ENCODE measurements around the gene TOP3A.
"Not testable (repeated sequence)": the region's sequence is repeated elsewhere in the genome, so short reads cannot be mapped to it uniquely, and the experiment has no call there.

Gene TOP3A

DNA sequence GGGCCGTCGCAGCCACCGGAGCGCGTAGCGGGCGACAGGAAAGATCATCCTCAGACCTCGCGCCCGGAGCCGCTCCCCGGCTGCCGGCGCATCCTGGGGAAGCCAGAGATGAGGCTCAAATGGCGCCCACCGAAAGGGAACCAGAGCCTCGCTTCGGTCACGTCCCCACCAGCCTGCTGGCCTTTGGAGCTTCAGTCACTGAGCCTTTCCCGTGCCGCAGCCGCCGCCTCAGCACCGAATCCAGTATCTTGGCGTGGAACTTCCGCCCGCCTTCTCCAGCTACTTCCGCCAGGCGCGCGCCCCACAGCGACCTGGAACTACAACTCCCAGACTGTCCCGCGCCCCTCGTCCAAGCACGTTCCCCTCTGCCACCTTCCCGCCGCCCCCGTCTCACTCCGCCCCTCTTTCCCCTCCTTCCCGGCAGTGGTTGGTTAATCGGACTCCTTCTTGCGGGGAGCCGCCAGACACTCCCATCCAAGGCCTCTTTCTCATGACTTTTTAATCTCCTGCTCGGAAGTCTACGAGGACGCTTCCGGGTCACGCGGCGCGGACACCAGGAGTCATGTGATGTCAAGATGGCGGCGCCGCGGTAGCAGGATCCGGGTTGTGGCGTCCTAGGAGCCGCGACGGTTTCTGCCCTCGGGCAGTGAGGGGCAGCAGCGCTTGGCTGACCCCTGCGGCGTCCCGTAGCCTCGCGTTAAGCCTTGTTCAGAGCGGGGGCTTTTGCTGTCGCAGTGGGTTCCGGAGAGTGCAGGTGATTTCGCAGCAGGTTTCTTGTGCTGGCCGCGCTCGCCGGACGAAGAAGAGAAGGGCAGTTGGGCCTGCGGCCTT, at the start of gene TOP3A, which contains the start of gene SMCR8:
TSS of gene TOP3A (minus strand) at position 264 of the 831 bp plus-strand sequence. CDS start at position 48, 216 bp downstream.
TSS of gene SMCR8 (plus strand) at position 563 of the 831 bp plus-strand sequence. CDS start 497 bp downstream, outside the sequence.
- peak; percentile 92 for DNase-seq

- no peak for DNase-seq
These were observed 49.4 kb upstream of the TOP3A start for GRCh38 chr17:18364166-18364565.

GRCh38 chr17:18363101-18364049, 48.6 kb upstream of the TOP3A start, which contains the start of gene SHMT1:
Gene SHMT1 (minus strand): TSS chr17:18363550. CDS start chr17:18355981, 7,569 bp downstream.
- peak; percentile 80 for DNase-seq

DNA sequence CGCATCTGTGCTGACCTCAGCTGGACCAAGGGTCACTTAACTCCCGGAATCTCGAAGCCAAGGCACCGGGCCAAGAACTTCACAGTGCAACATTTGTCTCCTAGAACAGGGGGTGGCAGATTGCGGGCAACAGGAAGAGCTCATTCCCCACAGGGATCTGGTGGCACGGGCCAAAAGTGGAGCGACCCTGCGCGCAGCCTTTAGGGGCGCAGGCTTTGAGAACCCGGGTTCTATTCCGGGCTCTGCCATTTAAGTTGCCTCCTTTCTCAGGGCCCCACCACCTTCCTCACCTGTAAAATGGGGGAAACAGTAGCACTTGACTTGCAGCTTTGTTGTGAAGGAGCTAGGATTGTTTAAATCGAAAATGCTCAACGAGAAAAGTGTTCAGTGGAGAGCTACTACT, 47.9 kb upstream of the TOP3A start:
- no peak for DNase-seq

GRCh38 chr17:18361837-18362697, 47.3 kb upstream of the TOP3A start:
- DNase-seq, result no peak

DNA sequence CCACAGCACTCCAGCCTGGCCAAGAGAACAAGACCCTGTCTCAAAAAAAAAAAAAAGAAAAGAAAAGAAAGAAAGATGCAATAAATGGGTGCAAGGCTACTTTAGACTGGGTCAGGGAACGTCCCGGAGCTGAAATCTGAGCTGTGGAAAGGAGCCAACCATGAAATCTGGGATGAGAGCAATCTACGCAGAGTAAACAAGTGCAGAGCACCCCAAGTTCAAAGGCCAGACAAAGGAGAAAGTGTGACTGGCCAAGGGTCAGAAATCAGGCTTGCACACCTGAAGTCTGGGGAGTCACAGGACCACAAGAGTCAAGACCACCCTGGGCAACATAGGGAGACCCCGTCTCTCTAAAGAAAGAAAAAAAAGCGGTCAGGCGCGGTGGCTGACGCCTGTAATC, 45.7 kb upstream of the TOP3A start:
- DNase-seq, result no peak

- DNase-seq, result no peak
These were observed 41.8 kb upstream of the TOP3A start for GRCh38 chr17:18356624-18357023.

DNA sequence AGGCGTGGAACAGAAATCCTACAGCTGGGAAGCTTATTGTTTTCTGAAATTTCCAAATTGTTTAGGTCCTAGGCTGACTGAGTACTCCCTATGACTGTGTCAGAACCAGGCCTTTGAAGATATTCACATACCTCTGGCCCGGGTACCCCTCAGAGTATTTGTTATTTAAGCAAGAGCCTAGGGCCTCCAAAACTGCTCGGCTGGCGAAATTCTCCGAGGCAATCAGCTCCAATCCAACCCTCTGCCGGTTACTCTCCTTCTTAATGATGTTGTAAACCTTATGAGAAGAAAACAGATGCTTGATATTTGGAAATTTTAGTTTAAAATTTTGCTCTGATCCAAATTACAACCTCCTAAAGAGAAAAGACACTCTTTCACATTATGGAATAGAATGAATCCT, 38.7 kb upstream of the TOP3A start:
- DNase-seq, result no peak

- no peak for DNase-seq
These were observed 29.2 kb upstream of the TOP3A start for GRCh38 chr17:18344021-18344420.

- DNase-seq, result no peak
These were observed 25.1 kb upstream of the TOP3A start for GRCh38 chr17:18339933-18340332.

DNA sequence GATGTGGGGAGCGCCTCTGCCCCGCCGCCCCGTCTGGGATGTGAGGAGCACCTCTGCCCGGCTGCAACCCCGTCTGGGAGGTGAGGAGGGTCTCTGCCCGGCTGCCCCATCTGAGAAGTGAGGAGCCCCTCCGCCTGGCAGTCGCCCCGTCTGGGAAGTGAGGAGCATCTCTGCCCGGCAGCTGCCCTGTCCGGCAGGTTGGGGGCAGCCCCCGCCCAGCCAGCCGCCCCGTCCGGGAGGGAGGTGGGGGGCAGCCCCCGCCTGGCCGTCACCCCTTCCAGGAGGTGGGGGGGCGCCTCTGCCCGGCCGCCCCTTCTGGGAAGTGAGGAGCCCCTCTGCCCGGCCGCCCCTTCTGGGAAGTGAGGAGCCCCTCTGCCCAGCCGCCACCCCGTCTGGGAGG, 23.4 kb upstream of the TOP3A start:
- not testable (repeated sequence) for DNase-seq

DNA sequence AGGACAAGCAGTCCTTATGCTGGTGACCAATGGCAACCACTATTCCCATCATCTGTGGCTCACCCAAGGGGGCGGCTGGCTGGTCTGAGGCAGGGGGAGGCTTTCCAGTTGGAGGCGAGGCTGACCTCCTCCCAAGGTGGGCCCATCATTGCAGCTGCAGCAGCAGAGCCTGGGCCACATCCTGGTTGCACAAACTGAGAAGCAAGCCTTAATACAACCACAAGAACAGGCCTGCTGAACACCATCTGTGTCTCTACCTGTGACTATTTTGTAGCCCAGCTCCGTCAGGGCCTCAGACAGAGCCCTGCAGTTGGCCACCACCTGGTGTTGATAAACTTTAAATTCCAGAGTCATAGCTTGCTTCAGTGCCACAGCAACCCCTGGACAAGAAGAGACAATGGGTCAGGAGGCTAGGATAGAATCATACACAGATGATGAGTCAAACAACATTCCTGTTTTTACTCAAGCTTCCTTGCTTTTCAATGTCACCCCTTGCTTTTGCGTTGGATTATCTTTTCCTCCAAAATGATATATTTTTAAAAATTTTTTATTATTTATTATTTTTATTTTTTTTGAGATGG, 18.2 kb upstream of the TOP3A start:
- no peak for DNase-seq

GRCh38 chr17:18331879-18332278, 17.1 kb upstream of the TOP3A start:
- DNase-seq, result no peak

- DNase-seq, result no peak
These were observed 13.9 kb upstream of the TOP3A start for GRCh38 chr17:18328643-18329204.

DNA sequence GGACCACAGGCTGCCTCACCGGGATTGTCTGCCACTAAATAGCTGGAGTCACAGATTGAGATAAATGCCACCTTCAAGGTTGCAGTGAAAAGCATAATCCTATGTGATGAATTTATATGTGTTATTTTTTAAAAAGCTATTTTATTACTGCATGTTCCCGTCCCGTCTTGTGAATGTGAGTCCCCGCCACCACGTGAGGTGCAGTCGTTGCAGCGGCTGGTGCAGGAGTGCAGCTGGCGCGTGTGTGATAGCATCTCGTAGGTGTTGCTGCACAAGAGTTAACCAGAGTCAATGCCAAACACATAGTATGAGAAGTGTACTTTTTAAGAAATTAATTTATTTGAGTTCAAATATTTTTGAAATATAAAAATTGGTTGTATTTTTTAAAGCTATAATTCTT, 12.8 kb upstream of the TOP3A start:
- no peak for DNase-seq

DNA sequence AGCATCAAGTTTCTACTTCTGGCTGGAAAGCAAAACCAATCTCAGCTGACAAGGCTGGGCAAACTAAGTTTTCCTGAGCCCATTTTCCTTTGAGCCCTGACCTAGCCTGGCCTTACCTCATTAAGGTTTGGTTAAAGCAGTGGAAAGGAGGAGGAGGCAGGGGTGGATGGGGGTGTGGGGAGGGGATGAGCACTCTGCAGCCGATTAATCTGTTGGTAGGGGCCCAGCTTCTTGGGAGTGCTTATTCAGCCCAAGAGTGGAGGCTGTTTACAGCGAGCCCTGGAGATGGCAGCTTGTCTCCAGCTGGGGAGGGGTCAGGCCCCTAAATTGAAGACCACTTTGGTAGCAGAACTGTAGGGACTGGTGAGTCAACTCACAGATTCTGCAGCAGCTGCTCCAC, 12.3 kb upstream of the TOP3A start:
- DNase-seq, result no peak

DNA sequence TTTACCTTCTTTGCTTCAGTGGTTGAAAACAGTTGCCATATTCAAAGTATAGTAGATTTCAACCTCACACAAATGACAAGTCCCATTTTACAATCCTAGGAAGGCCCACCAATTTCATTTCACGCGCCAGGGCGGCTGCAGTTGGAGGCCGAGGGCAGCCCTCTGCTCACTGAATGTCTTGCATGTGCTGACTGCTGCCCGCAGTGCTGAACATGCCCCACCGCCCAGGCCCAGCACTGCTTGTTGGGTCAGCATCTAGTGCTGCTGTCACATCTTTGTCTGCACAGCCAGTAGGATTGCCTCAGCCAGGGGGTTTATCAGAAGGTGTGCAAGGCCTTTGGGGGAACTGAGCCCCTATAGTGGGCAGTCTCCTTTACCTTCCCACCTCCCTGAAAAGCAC, 11.8 kb upstream of the TOP3A start:
- no peak for DNase-seq

DNA sequence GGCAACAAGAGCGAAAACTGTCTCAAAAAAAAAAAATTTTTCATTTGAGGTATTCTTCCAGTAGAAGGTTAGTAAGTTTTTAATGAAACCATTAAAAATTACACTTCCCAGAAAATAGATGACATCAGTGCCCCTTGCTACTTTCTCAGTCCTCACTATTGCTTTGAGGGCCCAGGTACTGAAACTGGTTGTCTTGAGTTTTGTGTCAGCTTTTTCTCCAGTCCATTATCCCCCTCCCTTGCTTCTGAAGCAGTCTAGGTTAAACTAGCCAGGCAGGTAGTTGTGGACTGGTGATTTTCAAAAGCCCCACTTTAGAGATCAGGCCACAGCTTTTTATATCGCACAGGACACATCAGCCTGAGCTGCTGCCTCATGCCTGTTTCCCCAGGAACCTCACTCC, 11.2 kb upstream of the TOP3A start:
- DNase-seq, result no peak

GRCh38 chr17:18324140-18325050, 9.6 kb upstream of the TOP3A start:
- no peak for DNase-seq

GRCh38 chr17:18323507-18324139, 8.8 kb upstream of the TOP3A start:
- no peak for DNase-seq

Measured in NCI-H1694 treated with DMSO at 0.1 percent for 48 hours (cell line).